GM18511 (cell line): Measurements from ENCODE around the gene MED15.

Experiments
- ATAC-seq: cut with Tn5 transposase; IDR thresholded peaks from one replicate; pipeline ENCODE4 v1.9.1; 2021; ENCODE audit warnings: mild to moderate bottlenecking, moderate library complexity; ENCODE audit not compliant: unreplicated experiment

The MED15 gene

GRCh38 chr22:20508815-20509271 lies 1.4 kb downstream of the MED15 start:
- ATAC-seq: no peak

DNA sequence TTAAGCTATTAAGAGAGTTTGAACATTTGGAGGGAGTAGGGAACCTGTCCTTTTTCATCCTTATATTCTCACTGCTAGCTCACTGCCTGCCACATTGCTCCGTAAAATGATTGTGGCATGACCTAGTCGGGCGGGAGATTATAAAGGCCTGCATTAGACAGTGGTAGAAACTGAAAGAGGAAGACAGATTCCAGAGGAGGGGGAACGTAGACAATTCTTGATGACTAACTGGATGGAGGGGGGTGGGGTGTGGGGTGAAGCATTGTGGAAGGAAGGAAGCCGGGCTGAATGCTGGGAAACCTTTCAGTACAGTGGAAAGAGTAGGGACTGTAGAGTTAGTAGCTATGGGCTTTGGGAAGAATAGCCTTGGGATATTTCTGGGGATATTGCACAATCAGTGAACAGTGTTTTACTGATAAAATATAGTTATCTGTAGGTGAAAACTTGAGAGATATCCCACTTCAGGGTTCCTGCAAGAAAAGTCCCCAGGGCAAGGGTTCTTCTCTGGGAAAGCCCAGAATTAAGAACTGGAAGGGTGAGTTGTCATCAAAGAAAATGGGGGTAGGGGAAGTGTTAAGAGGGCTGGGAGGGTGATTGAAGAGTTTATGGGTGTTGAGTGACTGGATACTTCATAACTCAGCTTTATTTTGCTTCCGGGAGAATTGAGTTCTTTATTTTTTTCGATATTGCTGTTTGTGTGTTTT lies 2.1 kb downstream of the MED15 start:
- ATAC-seq: no peak

- no peak for ATAC-seq
These were observed 3.6 kb downstream of the MED15 start for GRCh38 chr22:20510811-20511577.

- no peak for ATAC-seq
These were observed 4.3 kb downstream of the MED15 start for GRCh38 chr22:20511578-20512229.

GRCh38 chr22:20514658-20515406 lies 7.4 kb downstream of the MED15 start:
- ATAC-seq: no peak

DNA sequence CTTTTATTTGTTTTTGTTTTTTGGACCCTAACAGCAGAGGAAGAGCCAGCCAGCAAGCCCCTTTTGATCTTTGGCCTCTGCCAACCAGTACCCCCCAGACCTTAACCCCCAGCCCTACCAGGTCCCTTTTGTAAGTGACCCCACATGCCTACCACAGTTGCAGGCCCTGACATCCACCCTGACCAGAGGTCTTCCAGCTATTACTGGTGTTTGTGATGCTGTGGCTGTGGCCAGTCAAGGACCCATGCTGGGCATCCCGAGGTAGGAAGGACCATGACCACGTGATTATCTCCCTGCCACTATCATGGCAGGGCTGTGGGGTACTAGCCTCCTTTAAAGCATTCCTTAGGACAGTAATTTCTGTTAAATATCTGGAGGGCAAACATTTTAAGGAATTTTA lies 9.0 kb downstream of the MED15 start:
- ATAC-seq: no peak

- ATAC-seq: no peak
These were observed 10.0 kb downstream of the MED15 start for GRCh38 chr22:20517422-20517821.

DNA sequence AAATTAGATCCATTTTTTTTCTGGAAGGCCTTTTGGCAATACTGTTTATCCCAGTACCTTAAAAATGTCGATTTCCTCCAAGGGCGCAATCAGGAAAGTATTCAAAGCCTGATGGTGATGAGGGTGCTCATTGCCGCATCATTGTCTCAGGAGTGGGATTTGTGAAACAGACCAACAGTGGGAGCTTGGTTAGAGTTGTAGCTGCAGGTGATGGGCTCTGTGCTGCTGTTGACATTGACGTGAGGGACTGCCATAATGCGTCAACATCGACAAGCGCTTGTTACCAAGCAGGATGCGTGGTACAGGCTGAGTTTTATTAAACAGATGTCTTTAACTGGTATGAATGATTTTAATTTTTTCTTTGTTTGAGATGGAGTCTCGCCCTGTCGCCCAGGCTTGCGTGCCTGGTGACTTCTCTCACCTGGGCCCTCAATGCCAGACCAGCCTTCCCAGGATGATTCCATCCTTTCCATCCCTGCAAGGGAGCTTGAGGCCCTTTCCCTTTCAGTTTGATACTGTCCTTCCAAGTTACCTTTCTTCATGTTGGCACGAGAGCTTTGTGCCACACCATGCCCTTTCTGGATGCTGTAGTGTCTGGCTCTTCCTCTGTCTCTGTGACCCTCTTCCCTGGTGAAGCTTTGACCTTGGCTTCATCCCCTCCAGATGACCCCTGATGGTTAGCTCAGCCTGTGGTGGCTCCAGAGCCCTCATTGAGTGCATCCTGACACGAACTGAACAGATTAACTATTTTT lies 10.6 kb downstream of the MED15 start:
- ATAC-seq: no peak

DNA sequence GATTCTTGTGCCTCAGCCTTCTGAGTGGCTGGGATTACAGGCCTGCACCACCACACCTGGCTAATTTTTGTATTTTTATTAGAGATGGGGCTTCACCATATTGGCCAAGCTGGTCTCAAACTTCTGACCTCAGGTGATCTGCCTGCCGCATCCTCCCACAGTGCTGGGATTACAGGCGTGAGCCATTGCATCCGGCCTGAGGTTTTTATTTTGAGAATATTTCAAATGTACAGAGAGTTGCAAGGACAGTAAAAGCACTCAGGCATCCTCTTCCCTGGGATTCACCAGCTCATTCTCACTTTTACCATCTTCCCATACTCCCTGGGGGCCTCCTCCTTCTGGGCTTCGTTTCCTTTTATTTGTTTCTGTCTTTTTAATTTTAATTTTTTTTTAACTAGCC lies 12.1 kb downstream of the MED15 start:
- no peak for ATAC-seq

GRCh38 chr22:20520093-20520511 lies 12.7 kb downstream of the MED15 start:
- ATAC-seq: no peak

DNA sequence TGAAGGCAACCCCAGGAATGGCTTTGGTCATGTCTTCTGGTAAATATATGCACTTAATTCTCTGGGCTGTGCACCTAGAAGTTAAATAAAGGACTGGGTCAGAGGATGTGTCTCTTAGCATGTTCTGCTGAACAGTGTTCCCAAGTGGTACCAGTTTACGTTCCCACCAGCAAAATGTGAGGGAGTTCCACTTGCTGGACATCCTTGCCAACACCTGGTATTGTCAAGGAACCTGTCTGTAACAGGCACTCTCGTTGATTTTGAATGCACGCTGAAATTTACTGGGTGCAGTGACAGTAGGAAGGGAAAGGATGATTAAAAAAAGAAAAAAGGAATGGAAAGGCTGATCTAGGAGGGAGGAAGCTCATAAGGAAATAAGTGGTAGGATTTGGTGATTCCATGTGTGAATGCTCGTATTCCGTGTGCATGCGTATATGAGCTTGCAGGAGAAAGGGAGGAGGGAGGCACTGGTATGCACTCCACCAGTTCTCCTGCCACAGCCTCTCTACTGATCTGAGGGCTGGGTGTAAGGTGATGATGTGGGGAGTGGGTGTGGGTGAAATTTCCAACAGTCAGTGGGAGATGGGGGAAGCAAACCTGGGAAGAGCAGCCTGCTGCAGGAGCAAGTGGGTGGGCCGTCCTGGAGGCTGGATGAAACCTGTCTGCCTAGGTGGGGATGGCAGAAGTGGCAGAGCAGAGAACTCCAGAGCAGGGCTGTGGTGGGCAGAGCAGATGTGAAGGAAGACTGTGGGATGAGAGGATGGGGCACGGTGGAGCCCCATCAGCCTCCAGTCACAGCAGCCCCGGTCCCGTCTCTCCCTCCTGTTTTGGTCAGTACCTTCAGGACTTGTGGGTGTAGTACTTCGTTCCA lies 15.0 kb downstream of the MED15 start:
- ATAC-seq: no peak

DNA sequence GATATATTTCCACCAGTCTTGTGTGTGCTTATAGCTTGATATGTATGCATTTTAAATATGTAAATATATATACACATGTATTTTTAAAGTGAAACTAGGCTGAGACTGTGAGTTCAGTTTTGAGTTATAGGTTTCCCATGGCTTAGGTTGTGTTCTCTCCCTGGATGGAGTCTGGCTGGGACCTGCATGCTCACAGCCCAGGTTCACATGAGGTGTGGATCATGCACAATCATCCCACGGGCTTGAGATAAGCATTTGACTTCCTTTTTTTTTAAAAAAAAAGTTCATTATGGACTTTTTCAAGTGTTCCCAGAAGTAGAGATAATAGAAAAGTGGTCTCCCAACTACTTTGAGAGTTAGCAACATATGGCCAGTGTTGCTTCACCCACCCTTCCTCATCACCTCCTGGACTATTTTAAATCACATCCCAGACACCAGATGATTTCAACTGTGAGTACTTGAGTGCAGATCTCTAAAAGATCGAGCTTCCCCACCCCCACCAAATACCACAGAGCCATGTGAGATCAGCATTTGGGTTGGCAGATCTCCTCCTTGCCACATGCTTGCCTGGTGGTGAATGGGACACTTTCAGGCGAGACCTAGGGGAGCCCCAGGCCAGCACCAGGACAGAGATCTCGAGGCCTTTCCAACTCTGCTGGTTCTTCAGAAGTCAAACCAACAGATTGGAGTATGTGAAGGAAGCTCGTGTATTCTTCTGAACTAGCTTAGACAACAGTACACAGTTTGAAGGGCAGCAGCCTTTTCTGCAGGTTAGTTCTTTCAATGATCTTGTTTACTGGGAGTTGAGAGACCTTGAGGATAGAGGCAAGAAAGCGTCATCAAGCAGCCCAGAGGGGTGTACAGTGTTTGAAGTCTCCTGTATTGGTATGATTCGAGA lies 15.9 kb downstream of the MED15 start:
- ATAC-seq: no peak

GRCh38 chr22:20524004-20524481 lies 16.6 kb downstream of the MED15 start:
- ATAC-seq: no peak

DNA sequence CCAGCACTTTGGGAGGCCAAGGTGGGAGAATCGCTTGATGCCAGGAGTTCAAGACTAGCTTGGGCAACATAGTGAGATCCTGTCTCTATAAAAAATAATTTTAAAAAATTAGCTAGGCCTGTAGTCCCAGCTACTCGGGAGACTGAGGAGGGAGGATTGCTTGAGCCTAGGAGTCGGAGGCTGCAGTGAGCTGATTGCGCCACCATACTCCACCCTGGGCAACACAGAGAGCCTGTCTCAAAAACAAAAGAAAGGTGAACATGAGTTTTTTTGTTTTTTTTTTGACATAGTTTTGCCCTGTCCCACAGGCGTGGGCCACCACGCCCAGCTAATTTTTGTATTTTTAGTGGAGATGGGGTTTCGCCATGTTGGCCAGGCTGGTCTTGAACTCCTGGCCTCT lies 17.6 kb downstream of the MED15 start:
- no peak for ATAC-seq

GRCh38 chr22:20526305-20526627 lies 18.9 kb downstream of the MED15 start:
- no peak for ATAC-seq

GRCh38 chr22:20526628-20527355 lies 19.4 kb downstream of the MED15 start:
- ATAC-seq: no peak

GRCh38 chr22:20528405-20528978 lies 21.1 kb downstream of the MED15 start:
- no peak for ATAC-seq
